ENCODE data around the gene ARSB.

Gene ARSB

DNA sequence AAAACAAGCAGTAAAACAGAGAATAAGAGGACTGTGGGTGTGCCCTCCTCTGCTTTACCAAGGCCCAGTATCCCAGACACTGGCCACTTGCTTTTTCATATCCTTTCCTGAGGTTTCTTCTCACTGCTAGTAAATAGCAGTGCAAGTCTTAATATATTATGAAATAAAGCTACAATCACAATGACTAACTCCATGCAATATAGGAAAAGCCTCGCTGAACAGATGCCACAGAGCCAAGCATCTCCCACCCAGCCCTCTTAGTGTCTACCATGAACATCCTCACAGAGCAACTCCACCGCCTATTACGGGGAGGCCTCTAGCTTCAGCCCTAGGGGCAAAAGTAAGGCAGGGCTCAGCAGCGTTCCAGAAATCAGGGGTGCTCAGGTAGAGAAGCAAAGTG lies 205.8 kb downstream of the ARSB start:
- Histone ChIP-seq H3K27me3 (replicated peaks; ENCODE audit: control insufficient read depth, insufficient read depth, low read length) (no peaks in the 10 kb centered on the region), H3K36me3 (ENCODE audit: control insufficient read depth, insufficient read depth, low read length) (no peaks in the 10 kb centered on the region), H3K4me3 (replicated peaks; ENCODE audit: low read depth, low read length) (no peak overlapping the region)
- DNase-seq (ENCODE audit: extremely low read depth, insufficient read length) = no peak
- TF ChIP-seq, protein P1, sequence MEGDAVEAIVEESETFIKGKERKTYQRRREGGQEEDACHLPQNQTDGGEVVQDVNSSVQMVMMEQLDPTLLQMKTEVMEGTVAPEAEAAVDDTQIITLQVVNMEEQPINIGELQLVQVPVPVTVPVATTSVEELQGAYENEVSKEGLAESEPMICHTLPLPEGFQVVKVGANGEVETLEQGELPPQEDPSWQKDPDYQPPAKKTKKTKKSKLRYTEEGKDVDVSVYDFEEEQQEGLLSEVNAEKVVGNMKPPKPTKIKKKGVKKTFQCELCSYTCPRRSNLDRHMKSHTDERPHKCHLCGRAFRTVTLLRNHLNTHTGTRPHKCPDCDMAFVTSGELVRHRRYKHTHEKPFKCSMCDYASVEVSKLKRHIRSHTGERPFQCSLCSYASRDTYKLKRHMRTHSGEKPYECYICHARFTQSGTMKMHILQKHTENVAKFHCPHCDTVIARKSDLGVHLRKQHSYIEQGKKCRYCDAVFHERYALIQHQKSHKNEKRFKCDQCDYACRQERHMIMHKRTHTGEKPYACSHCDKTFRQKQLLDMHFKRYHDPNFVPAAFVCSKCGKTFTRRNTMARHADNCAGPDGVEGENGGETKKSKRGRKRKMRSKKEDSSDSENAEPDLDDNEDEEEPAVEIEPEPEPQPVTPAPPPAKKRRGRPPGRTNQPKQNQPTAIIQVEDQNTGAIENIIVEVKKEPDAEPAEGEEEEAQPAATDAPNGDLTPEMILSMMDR (IDR thresholded peaks at IDR 0.05; ENCODE audit: insufficient read depth, low read length, poor library complexity, severe bottlenecking) = no peak

DNA sequence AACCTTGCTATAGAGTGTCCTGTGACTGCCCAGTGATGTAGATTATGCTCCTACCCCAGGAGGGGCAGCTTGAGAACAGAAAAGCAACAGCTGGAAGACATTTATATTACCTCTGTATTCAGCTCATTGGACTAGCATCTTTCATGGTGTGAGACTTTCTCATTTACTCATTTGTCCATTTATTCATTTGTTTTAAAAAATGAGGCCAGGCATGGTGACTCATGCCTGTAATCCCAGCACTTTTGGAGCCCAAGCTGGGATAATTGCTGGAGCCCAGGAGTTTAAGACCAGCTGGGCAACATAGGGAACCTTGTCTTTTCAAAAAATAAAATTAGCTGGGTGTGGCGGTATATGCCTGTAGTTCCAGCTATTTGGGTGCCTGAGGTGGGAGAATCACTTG lies 206.6 kb downstream of the ARSB start:
- DNase-seq (ENCODE audit: extremely low read depth, insufficient read length) = no peak
- Histone ChIP-seq H3K27me3 (replicated peaks; ENCODE audit: control insufficient read depth, insufficient read depth, low read length) (no peaks in the 10 kb centered on the region), H3K4me3 (replicated peaks; ENCODE audit: low read depth, low read length) (no peak overlapping the region), H3K36me3 (ENCODE audit: control insufficient read depth, insufficient read depth, low read length) (no peaks in the 10 kb centered on the region)
- TF ChIP-seq, protein P1 (IDR thresholded peaks at IDR 0.05; ENCODE audit: insufficient read depth, low read length, poor library complexity, severe bottlenecking) = no peak

DNA sequence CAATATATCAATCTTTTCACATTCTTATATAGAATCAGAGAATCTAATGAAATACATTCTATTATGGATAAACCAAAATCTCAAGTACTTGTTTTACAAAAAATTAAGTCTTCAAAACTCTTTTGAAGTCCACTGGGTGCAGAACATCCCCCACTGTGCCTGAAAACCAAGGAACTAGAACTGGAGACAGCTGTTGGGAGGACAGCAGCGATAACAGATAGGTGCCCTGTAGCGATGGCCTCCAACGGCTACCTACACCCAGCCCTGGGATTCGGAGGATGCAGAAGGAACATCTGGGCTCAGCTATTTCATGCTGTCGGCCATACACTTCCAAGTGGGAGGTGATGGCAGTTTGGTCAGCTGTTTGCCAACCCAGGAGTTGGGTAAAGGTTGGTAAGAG lies 207.2 kb downstream of the ARSB start:
- Histone ChIP-seq H3K4me3 (replicated peaks; ENCODE audit: low read depth, low read length) (no peak overlapping the region), H3K36me3 (ENCODE audit: control insufficient read depth, insufficient read depth, low read length) (no peaks in the 10 kb centered on the region), H3K27me3 (replicated peaks; ENCODE audit: control insufficient read depth, insufficient read depth, low read length) (no peaks in the 10 kb centered on the region)
- TF ChIP-seq, protein P1 (IDR thresholded peaks at IDR 0.05; ENCODE audit: insufficient read depth, low read length, poor library complexity, severe bottlenecking) = no peak
- DNase-seq (ENCODE audit: extremely low read depth, insufficient read length) = no peak

DNA sequence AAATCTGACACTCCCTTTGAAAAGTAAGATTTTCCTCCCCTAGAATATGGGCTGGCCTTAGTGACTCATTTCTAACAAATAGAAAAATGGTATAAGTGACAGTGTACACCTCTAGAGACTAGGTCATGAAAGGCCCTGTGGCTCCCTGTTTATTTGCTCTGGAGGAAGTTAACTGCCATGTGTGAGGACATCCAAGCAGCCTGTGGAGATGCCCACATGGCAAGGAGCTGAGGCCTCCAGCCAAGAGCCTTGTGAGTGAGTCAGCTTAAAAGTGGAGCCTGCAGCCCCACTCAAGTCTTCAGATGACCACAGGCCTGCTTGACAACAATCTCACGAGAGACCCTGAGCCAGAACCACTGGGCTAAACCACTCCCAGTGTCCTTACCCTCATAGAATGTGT lies 208.5 kb downstream of the ARSB start:
- Histone ChIP-seq H3K27me3 (replicated peaks; ENCODE audit: control insufficient read depth, insufficient read depth, low read length) (no peaks in the 10 kb centered on the region), H3K4me3 (replicated peaks; ENCODE audit: low read depth, low read length) (no peak overlapping the region), H3K36me3 (ENCODE audit: control insufficient read depth, insufficient read depth, low read length) (no peaks in the 10 kb centered on the region)
- no peak for DNase-seq (ENCODE audit: extremely low read depth, insufficient read length)
- TF ChIP-seq, protein P1 (IDR thresholded peaks at IDR 0.05; ENCODE audit: insufficient read depth, low read length, poor library complexity, severe bottlenecking) = no peak

DNA sequence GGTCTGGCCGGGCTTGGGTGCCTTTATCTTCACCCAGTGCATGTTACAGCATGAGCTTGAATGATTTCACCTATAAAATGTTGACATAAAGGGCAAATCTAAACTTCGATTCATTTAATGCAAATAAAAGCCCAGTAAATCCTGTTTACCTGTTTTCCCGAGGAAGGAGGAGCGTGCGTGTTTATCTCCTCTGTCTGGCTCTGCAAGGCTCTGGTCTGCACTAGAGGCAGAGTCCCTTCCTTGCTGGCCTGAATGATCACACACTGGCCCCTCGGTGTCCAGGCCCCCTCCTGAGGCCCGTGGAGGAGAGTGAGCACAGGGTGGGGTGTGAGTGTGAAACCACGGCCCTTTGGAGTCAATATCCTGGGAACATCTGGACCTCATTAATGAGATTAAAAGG lies 211.5 kb downstream of the ARSB start:
- TF ChIP-seq, protein P1 (IDR thresholded peaks at IDR 0.05; ENCODE audit: insufficient read depth, low read length, poor library complexity, severe bottlenecking) = no peak
- Histone ChIP-seq H3K27me3 (replicated peaks; ENCODE audit: control insufficient read depth, insufficient read depth, low read length) (no peaks in the 10 kb centered on the region), H3K36me3 (ENCODE audit: control insufficient read depth, insufficient read depth, low read length) (no peaks in the 10 kb centered on the region), H3K4me3 (replicated peaks; ENCODE audit: low read depth, low read length) (no peak overlapping the region)
- no peak for DNase-seq (ENCODE audit: extremely low read depth, insufficient read length)

All from GM06990 (cell line).